WTC11 (cell line): ENCODE results near the gene FXYD7.

ENCODE experiments used
- CREM ChIP-seq: sonication (generic); formaldehyde crosslinking; IDR thresholded peaks from 2 replicates; pipeline ENCODE4 v1.8.1; 2022; ENCODE audit warnings: mild to moderate bottlenecking, missing genetic modification reagents, moderate library complexity
- CTCF ChIP-seq: fragments of 200-600 bp; IDR thresholded peaks from 2 replicates; pipeline ENCODE4 v1.8.0; 2022; ENCODE audit warnings: antibody characterized with exemption
- E2F4 ChIP-seq: sonication (generic); formaldehyde crosslinking; IDR thresholded peaks from 2 replicates; pipeline ENCODE4 v1.8.1; 2022; ENCODE audit warnings: low read depth, mild to moderate bottlenecking, moderate library complexity, missing genetic modification reagents, borderline replicate concordance
- IRF1 ChIP-seq: sonication (generic); formaldehyde crosslinking; IDR thresholded peaks from 2 replicates; pipeline ENCODE4 v1.8.0; 2023; ENCODE audit warnings: missing genetic modification reagents
- MAX ChIP-seq: sonication (generic); formaldehyde crosslinking; IDR thresholded peaks from 2 replicates; pipeline ENCODE4 v1.8.0; 2022; ENCODE audit warnings: mild to moderate bottlenecking, missing genetic modification reagents

GRCh38 chr19:35104361-35104760, 38.7 kb upstream of the FXYD7 start:
- TF ChIP-seq CREM (CRISPR knock-in tag) (no peak), CTCF (no peak), IRF1 (no peak), MAX (no peak), E2F4 (CRISPR knock-in tag) (no peak)
